HL-60 (cell line): ENCODE results near the gene KCNH1.

ENCODE experiments used
- DNase-seq, 2 experiments: peaks; one replicate each; pipeline ENCODE4 v3.0.0-alpha.2; 2010 to 2020; ENCODE audit warnings: low read depth in 1 of 2, low spot score in 1 of 2
- H3K27ac ChIP-seq: fragments of 250-450 bp; sonication (Bioruptor Pico); replicated peaks from 2 replicates; pipeline ENCODE4 v1.5.1; 2020; ENCODE audit warnings: mild to moderate bottlenecking, moderate library complexity
- H3K27me3 ChIP-seq: fragments of 250-450 bp; sonication (Bioruptor Pico); 2 replicates; pipeline ENCODE4 v1.5.1; 2021; ENCODE audit warnings: mild to moderate bottlenecking, moderate library complexity; ENCODE audit not compliant: insufficient read depth, poor library complexity, severe bottlenecking
- H3K4me3 ChIP-seq: replicated peaks from 2 replicates; pipeline ENCODE4 v1.5.1; 2011; ENCODE audit warnings: mild to moderate bottlenecking, control low read depth, low read length; ENCODE audit not compliant: insufficient read depth
- CTCF ChIP-seq: IDR thresholded peaks from one replicate; pipeline ENCODE4 v1.5.1; 2011; ENCODE audit warnings: low read length, control low read depth, inconsistent platforms; ENCODE audit not compliant: insufficient read depth
- GABPA ChIP-seq: IDR thresholded peaks from 2 replicates; pipeline ENCODE4 v1.6.1; 2012; ENCODE audit warnings: low read depth
- POLR2AphosphoS5 ChIP-seq: IDR thresholded peaks from 2 replicates; pipeline ENCODE4 v1.6.1; 2012; ENCODE audit warnings: low read depth
- REST ChIP-seq: IDR thresholded peaks from 2 replicates; pipeline ENCODE4 v1.6.1; 2012; ENCODE audit warnings: low read depth; ENCODE audit not compliant: insufficient replicate concordance
- SPI1 ChIP-seq: IDR thresholded peaks from 2 replicates; pipeline ENCODE4 v1.6.1; 2012; ENCODE audit warnings: low read depth, mild to moderate bottlenecking, borderline replicate concordance

The KCNH1 gene

GRCh38 chr1:210857146-210857663, 276.7 kb downstream of the KCNH1 start:
- H3K4me3 ChIP-seq = no peak overlapping the region
- DNase-seq = no peak
- H3K27me3 ChIP-seq = no peaks in the 10 kb centered on the region
- no peak overlapping the region for H3K27ac ChIP-seq
- no peak for TF ChIP-seq POLR2AphosphoS5
- no peak for TF ChIP-seq REST
- TF ChIP-seq CTCF = no peak
- no peak for TF ChIP-seq SPI1
- TF ChIP-seq GABPA = no peak

- Histone ChIP-seq H3K4me3 (no peak overlapping the region), H3K27ac (no peak overlapping the region), H3K27me3 (no peaks in the 10 kb centered on the region)
- TF ChIP-seq SPI1 (no peak), REST (peak; percentile 79), POLR2AphosphoS5 (no peak)
- no peak for DNase-seq
Measured at GRCh38 chr1:210855440-210855839, 278.5 kb downstream of the KCNH1 start.

- Histone ChIP-seq H3K27me3 (no peaks in the 10 kb centered on the region), H3K4me3 (no peak overlapping the region), H3K27ac (no peak overlapping the region)
- TF ChIP-seq REST = no peak
- DNase-seq = no peak
Measured at GRCh38 chr1:210853276-210853675, 280.7 kb downstream of the KCNH1 start.

GRCh38 chr1:210850556-210850955, 283.4 kb downstream of the KCNH1 start:
- H3K27ac ChIP-seq = no peak overlapping the region
- TF ChIP-seq REST (no peak), POLR2AphosphoS5 (no peak), SPI1 (no peak), CTCF (no peak)
- H3K4me3 ChIP-seq = no peak overlapping the region
- DNase-seq = no peak
- no peaks in the 10 kb centered on the region for H3K27me3 ChIP-seq
